MV-4-11 (cell line): ENCODE measurements around the gene ATP7A.
"Not testable (repeated sequence)": the region's sequence is repeated elsewhere in the genome, so short reads cannot be mapped to it uniquely, and the experiment has no call there.

Experiments used
- DNase-seq: peaks from one replicate; lab custom pipeline; 2025; lab: John Stamatoyannopoulos, UW

The ATP7A gene

GRCh38 chrX:78037881-78038280 is 127.4 kb downstream of the ATP7A start:
- DNase-seq, result no peak

GRCh38 chrX:78042601-78043000 is 132.1 kb downstream of the ATP7A start:
- no peak for DNase-seq

GRCh38 chrX:78046362-78046761 is 135.9 kb downstream of the ATP7A start:
- DNase-seq, result no peak

DNA sequence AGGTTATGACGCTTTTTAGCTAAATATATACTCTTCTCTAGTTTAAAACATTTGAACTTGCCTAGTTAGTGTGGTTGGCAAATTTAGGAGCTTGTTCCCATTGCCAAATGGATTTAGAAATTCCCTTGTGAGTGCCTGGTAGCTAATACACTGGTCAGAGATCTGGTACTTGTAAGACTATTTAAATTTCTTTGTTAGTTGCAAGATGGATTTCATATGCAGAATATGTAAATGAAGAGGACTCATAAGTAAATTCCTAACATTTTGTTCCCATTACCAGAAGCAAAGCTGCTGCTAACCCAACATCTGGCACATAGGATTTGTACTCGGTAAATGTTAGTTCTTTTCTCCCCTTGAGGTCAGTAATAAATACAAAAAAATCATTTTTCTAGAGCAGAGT is 137.6 kb downstream of the ATP7A start:
- DNase-seq, result no peak

DNA sequence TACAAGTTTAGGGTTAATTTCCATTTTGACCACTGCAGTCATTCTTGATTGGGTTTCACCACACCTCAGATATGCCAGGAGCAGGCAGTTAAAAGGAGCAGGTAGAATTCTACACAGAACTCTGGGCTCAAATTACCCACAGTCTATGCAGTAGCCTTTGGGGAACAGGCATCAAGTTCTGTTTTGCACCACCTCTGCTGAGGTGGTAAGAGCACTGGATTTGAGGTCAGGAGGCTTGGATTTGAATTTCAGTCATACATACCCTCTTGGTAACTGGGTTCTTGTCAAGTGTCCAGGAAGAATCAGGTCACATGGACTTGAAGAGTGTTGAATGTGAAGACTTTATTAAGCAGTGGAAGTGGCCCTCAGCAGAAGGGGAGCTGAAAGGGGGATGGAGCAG is 153.2 kb downstream of the ATP7A start:
- DNase-seq, result no peak

DNA sequence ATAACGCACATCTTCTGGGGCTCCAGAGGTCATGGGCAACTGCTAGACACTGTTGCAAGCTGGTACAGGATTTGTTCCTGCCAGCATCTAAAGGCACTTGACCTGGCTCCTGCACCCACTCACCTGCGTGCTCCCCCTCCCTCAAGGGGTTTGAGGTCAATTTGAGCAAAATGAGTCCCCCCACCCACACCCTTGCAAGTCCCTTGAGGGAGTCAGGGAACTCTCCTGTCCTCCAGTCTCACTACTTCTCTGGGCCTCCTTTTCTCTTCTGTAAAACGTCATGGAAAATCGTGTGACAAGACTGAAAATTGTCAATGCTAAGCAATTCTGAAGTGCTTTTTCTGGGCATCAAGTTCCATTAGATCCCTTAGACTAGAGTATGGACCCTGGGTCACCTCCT is 153.7 kb downstream of the ATP7A start:
- DNase-seq, result no peak

GRCh38 chrX:78064698-78065601 is 154.5 kb downstream of the ATP7A start:
- peak; percentile 67 for DNase-seq

GRCh38 chrX:78066110-78066509 is 155.6 kb downstream of the ATP7A start:
- DNase-seq, result no peak

DNA sequence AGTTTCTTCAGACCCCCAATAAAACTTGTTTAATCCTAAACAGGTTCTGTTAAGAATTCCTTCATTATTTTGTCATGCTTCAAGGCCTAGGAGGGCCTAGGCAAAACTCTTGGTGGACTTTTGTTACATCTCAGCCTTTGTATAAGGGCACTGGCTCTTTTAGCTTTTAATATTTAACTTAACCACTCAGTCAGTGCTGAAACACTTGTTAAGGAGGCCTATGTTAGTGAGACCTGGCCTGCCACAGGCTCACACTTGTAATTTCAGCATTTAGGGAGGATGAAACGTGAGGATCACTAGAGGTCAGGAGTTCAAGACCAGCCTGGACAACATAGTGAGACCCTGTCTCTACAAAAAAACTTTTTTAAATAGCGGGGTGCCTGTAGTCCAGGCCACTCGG is 160.8 kb downstream of the ATP7A start:
- DNase-seq, result no peak

DNA sequence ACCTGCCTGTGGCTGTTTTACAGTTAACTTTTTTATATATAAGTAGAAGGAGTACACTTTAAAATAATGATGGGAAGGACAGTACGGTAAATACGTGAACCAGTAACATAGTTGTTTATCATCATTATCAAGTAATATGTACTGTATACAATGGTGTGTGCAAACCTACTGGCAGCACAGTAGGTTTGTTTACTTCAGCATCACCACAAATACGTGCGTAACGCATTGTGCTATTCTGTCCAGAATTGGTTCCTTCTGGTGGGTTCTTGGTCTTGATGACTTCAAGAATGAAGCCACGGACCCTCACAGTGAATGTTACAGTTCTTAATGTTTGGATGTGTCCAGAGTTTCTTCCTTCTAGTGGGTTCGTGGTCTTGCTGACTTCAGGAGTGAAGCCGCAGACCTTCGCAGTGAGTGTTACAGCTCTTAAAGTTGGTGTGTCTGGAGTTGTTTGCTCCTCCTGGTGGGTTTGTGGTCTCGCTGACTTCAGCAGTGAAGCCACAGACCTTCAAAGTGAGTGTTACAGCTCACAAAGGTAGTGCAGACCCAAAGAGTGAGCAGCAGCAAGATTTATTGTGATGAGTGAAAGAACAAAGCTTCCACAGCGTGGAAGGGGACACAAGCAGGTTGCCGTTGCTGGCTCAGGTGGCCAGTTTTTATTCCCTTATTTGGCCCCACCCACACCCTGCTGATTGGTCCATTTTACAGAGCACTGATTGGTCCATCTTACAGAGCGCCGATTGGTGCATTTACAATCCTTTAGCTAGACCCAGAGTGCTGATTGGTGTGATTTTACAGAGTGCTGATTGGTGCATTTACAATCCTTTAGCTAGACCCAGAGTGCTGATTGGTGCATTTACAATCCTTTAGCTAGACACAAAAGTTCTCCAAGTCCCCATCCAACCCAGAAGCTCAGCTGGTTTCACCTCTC is 162.9 kb downstream of the ATP7A start:
- not testable (repeated sequence) for DNase-seq

- DNase-seq, result no peak
Measured at GRCh38 chrX:78074088-78074487, 163.6 kb downstream of the ATP7A start.

GRCh38 chrX:78075787-78076389 is 165.4 kb downstream of the ATP7A start:
- DNase-seq, result no peak

DNA sequence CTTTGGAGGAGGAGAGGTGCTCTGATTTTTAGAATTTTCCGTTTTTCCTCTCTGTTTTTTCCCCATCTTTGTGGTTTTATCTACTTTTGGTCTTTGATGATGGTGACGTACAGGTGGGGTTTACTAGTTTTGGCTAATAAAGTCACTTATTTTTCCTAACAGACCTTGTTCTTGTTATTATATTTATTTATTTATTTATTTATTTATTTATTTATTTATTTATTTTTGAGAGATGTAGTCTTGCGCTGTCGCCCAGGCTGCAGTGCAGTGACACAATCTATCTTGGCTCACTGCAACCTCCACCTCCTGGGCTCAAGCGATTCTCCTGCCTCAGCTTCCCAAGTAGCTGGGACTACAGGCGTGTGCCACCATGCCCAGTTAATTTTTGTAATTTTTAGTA is 170.9 kb downstream of the ATP7A start:
- DNase-seq, result not testable (repeated sequence)

GRCh38 chrX:78092296-78092695 is 181.8 kb downstream of the ATP7A start:
- DNase-seq, result peak; percentile 27

- no peak for DNase-seq
Measured at GRCh38 chrX:78098108-78098507, 187.6 kb downstream of the ATP7A start.
